ENCODE measurements around the gene PRAC2.

The PRAC2 gene

GRCh38 chr17:48720266-48721008 is 2.5 kb upstream of the PRAC2 start:
- no peak for DNase-seq

GRCh38 chr17:48721009-48721402 is 2.0 kb upstream of the PRAC2 start:
- DNase-seq: no peak

GRCh38 chr17:48722201-48722907 is 631 bp upstream of the PRAC2 start, which contains the start of gene PRAC1:
TSS of gene PRAC1 (minus strand) at chr17:48722518. CDS start at chr17:48722392, 126 bp downstream.
- no peak for DNase-seq

GRCh38 chr17:48723423-48724250 is 652 bp downstream of the PRAC2 start:
- DNase-seq: no peak

GRCh38 chr17:48724251-48725003 is 1.4 kb downstream of the PRAC2 start:
- DNase-seq: no peak

GRCh38 chr17:48725004-48725287 is 2.0 kb downstream of the PRAC2 start:
- DNase-seq: no peak

GRCh38 chr17:48725288-48726064 is 2.5 kb downstream of the PRAC2 start:
- no peak for DNase-seq

GRCh38 chr17:48726114-48726915 is 3.3 kb downstream of the PRAC2 start:
- no peak for DNase-seq

GRCh38 chr17:48726916-48727286 is 3.9 kb downstream of the PRAC2 start:
- DNase-seq: no peak

GRCh38 chr17:48727415-48728175 is 4.6 kb downstream of the PRAC2 start:
- DNase-seq: no peak

GRCh38 chr17:48728232-48729231 is 5.5 kb downstream of the PRAC2 start, which contains the start of gene HOXB13:
TSS of gene HOXB13 (minus strand) at chr17:48728750. CDS start at chr17:48728593, 157 bp downstream.
- DNase-seq: no peak

- no peak for DNase-seq
These were observed 6.6 kb downstream of the PRAC2 start for GRCh38 chr17:48729335-48730239.

- no peak for DNase-seq
These were observed 7.2 kb downstream of the PRAC2 start for GRCh38 chr17:48730240-48730550.

GRCh38 chr17:48731355-48731754 is 8.4 kb downstream of the PRAC2 start:
- no peak for DNase-seq

GRCh38 chr17:48732688-48733629 is 10.0 kb downstream of the PRAC2 start:
- DNase-seq: no peak

GRCh38 chr17:48733632-48734328 is 10.8 kb downstream of the PRAC2 start:
- no peak for DNase-seq
